Osteoblast (primary cell): ENCODE measurements around the gene UGT1A9. TPM values are rescaled to one million over a fixed set of nuclear protein-coding genes. Genes with fewer than 3 reads are reported as not detected.

Source experiments
- DNase-seq: peaks from one replicate; pipeline ENCODE4 v3.0.0; 2011; ENCODE audit warnings: low spot score, mixed read lengths; ENCODE audit not compliant: insufficient read length; ENCODE audit errors: missing footprints
- H2AFZ ChIP-seq: 2 replicates; pipeline ENCODE4 v1.6.0; 2011; ENCODE audit warnings: mild to moderate bottlenecking, low read length
- H3K27ac ChIP-seq: 2 replicates; pipeline ENCODE4 v1.5.1; 2011; ENCODE audit warnings: mild to moderate bottlenecking, low read depth, low read length, moderate library complexity
- H3K27me3 ChIP-seq: 2 replicates; pipeline ENCODE4 v1.6.0; 2012; ENCODE audit warnings: mild to moderate bottlenecking, control low read depth, inconsistent platforms, low read length, moderate library complexity; ENCODE audit not compliant: insufficient read depth
- H3K36me3 ChIP-seq: 2 replicates; pipeline ENCODE4 v1.5.1; 2011; ENCODE audit warnings: mild to moderate bottlenecking, low read length, control low read depth, moderate library complexity; ENCODE audit not compliant: insufficient read depth
- H3K4me1 ChIP-seq: 2 replicates; pipeline ENCODE4 v1.5.1; 2011; ENCODE audit warnings: mild to moderate bottlenecking, low read length, control low read depth, moderate library complexity; ENCODE audit not compliant: insufficient read depth
- H3K4me2 ChIP-seq: 2 replicates; pipeline ENCODE4 v1.6.0; 2011; ENCODE audit warnings: mild to moderate bottlenecking, low read length; ENCODE audit not compliant: insufficient read depth
- H3K4me3 ChIP-seq: fragments of 200-600 bp; sonication (generic); 3 replicates; pipeline ENCODE4 v1.5.1; 2012; ENCODE audit warnings: mild to moderate bottlenecking, low read length, inconsistent platforms; ENCODE audit not compliant: insufficient read depth
- H3K79me2 ChIP-seq: 2 replicates; pipeline ENCODE4 v1.6.0; 2012; ENCODE audit warnings: mild to moderate bottlenecking, low read length, control low read depth, inconsistent platforms; ENCODE audit not compliant: insufficient read depth
- H3K9me3 ChIP-seq: 2 replicates; pipeline ENCODE4 v1.5.1; 2011; ENCODE audit warnings: low read depth, low read length, control low read depth
- H4K20me1 ChIP-seq: 2 replicates; pipeline ENCODE4 v1.6.0; 2012; ENCODE audit warnings: mild to moderate bottlenecking, low read length, control low read depth; ENCODE audit not compliant: insufficient read depth
- CTCF ChIP-seq: IDR thresholded peaks from 2 replicates; pipeline ENCODE4 v1.5.1; 2011; ENCODE audit warnings: mild to moderate bottlenecking, low read depth, low read length, moderate library complexity; ENCODE audit errors: extremely low read depth
- total RNA-seq: library from RNA; depleted of rRNA; stranded (reverse); fragments of >200 nt; gene quantifications from 2 replicates; pipeline ENCODE4 v1.2.3, GENCODE V29; 2012

Gene UGT1A9
- total RNA-seq, 1 donor, result not detected

DNA sequence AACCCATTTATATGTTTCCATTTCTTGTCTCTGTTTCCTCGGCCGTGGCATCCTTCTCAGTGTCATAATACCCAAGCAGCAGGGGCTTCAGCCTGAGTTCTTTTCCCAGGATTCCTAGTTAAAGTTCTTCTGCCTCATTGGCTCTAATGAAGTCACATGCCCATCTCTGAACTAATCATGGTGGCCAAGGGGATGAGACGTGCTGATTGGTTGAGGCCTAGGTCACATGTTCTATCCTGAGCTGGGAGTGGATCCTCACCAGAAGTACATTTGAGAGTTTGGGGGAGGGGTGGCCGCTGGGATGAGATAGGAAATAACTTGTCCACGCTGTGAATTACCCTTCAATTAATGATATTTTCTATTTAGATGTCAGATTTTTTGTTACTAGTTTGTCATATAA is 37.2 kb downstream of the UGT1A9 start:
- H3K27ac ChIP-seq, result no peak overlapping the region
- no peak for DNase-seq
- peaks cover 28% of the 10 kb centered on the region for H3K4me1 ChIP-seq
- H3K4me3 ChIP-seq, result no peak overlapping the region
- H3K4me2 ChIP-seq, result no peak overlapping the region
- H3K79me2 ChIP-seq, result no peaks in the 10 kb centered on the region
- H2AFZ ChIP-seq, result no peak overlapping the region
- no peaks in the 10 kb centered on the region for H3K9me3 ChIP-seq
- H4K20me1 ChIP-seq, result no peaks in the 10 kb centered on the region
- no peaks in the 10 kb centered on the region for H3K36me3 ChIP-seq
- no peak for TF ChIP-seq CTCF
- H3K27me3 ChIP-seq, result peaks cover 9% of the 10 kb centered on the region

DNA sequence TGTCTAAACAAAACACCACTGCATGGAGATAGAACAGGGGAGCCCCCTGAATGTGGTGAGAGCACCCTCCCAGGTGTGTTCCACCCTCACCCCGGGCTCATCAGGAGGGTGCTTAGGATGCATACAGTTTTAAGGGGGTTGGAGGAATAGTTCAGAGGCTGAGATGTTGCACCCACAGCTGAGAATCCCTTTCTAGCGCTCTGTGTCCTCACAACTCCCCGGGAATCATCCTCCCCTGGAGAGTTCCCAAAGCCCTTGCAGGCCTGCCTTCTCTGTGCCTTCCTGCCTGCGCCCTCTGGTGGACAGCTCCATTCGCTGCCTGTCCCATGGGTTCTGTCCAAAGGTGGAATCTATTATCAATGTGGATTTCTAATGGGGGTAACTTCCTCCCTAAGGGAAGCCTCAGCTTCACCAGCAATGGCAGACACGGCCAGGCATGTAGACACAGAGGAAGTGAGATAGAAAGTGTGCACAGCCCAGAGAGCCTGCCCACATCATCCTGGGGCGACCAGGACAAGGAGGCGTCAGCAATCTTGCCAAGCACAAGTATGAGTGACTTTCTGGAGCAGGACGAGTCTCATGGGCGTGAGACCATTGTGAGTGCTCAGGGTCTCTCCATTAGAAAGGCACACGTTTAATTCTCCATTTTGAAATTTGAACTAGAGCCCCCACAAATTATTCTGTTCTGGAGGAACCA is 39.8 kb downstream of the UGT1A9 start:
- Histone ChIP-seq H3K27me3 (peaks cover 14% of the 10 kb centered on the region), H3K9me3 (no peaks in the 10 kb centered on the region), H3K4me1 (peaks cover 21% of the 10 kb centered on the region), H3K4me2 (no peak overlapping the region), H3K79me2 (no peaks in the 10 kb centered on the region), H3K27ac (no peak overlapping the region), H2AFZ (no peak overlapping the region), H3K4me3 (no peak overlapping the region), H4K20me1 (no peaks in the 10 kb centered on the region), H3K36me3 (no peaks in the 10 kb centered on the region)
- peak; percentile 92 for DNase-seq
- peak; percentile 98 for TF ChIP-seq CTCF

DNA sequence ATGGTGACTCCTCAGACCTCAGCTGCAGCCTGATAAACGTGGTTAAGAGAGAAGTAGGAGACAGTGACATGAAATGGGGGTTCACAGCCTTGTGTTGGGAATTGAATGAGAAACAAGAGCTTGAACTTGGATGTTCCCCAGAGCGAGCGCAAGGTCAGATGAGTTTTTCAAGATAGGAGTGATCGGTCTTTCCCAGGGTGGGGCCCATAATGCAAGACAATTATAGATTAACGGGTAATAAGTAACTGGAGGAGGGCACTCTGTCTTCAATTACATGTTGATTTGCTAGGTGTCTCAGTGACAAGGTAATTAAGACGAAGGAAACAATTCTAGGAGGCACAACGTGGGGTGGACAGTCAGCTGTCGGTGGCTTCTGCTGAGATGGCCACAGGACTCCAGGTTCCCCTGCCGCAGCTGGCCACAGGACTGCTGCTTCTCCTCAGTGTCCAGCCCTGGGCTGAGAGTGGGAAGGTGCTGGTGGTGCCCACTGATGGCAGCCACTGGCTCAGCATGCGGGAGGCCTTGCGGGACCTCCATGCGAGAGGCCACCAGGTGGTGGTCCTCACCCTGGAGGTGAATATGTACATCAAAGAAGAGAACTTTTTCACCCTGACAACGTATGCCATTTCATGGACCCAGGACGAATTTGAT is 41.0 kb downstream of the UGT1A9 start, which contains the start of gene UGT1A5:
Gene UGT1A5, plus strand, starts transcription at position 297 of the 651 bp plus-strand sequence. Its CDS starts 85 bp downstream, at position 382.
- no peak for TF ChIP-seq CTCF
- Histone ChIP-seq H3K4me2 (no peak within 1 kb of the TSS), H3K27me3 (peaks cover 21% of the 10 kb centered on the region), H4K20me1 (no peaks in the 10 kb centered on the region), H3K9me3 (no peaks in the 10 kb centered on the region), H3K79me2 (no peaks in the 10 kb centered on the region), H2AFZ (no peak within 1 kb of the TSS), H3K27ac (no peak within 1 kb of the TSS), H3K4me3 (no peak within 1 kb of the TSS), H3K4me1 (peaks cover 8% of the 10 kb centered on the region), H3K36me3 (no peaks in the 10 kb centered on the region)
- no peak for DNase-seq

- Histone ChIP-seq H3K79me2 (no peaks in the 10 kb centered on the region), H3K9me3 (no peaks in the 10 kb centered on the region), H3K4me2 (no peak overlapping the region), H2AFZ (no peak overlapping the region), H4K20me1 (no peaks in the 10 kb centered on the region), H3K4me3 (no peak overlapping the region), H3K4me1 (peaks cover 3% of the 10 kb centered on the region), H3K27ac (no peak overlapping the region), H3K36me3 (no peaks in the 10 kb centered on the region), H3K27me3 (peaks cover 21% of the 10 kb centered on the region)
- no peak for DNase-seq
- TF ChIP-seq CTCF, result no peak
Measured at GRCh38 chr2:233713262-233713615, 41.5 kb downstream of the UGT1A9 start.
